ENCODE measurements around the gene PLA2G2D. TPM values are rescaled to one million over a fixed set of nuclear protein-coding genes. Genes with fewer than 3 reads are reported as not detected.

The PLA2G2D gene
- total RNA-seq, 1 experiment from 2014 or later: not detected

DNA sequence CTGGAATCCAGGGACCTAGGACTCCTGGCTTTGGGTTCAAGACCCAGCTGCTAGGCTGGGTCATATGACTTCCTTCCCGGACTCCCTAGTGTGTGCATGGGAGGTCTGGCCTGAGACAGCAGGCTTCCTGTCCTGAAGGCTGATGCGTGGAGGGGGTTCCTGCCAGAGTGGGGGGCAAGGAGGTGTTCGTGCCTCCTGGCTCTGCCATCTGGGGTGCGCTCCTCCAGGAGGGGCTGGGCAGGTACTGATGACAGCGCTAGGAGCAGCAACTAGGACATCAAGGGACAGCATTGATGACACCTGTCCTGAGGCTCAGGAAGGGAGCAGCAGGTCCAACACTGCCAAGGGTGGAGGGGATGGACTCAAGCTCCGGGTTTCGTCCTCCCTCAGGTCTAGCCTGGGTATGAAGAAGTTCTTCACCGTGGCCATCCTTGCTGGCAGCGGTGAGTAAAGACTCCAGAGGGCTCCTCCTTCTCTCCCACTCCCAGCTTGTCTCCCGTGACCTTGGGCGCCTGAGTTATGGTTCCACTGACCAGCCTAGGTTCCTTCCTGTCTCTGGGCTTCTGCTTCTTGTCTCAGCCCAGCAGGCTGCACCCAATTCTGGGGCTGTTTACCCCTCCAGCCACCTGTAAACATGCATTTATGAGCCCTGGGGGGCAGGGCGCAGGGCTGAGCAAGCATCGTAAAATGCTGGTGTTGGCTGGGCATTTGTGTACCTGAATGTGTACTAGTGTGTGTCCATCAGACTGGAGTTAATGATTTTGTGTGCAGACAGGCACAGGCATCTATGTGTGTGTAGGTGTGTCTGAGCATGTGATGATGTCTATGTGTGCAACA is 20.7 kb upstream of the PLA2G2D start:
- no peak overlapping the region for H3K4me3 Mint-ChIP-seq (ENCODE audit: unreplicated experiment)
- no TSS peak for BruUV-seq (replicated peaks)
- TF ChIP-seq, protein P1, sequence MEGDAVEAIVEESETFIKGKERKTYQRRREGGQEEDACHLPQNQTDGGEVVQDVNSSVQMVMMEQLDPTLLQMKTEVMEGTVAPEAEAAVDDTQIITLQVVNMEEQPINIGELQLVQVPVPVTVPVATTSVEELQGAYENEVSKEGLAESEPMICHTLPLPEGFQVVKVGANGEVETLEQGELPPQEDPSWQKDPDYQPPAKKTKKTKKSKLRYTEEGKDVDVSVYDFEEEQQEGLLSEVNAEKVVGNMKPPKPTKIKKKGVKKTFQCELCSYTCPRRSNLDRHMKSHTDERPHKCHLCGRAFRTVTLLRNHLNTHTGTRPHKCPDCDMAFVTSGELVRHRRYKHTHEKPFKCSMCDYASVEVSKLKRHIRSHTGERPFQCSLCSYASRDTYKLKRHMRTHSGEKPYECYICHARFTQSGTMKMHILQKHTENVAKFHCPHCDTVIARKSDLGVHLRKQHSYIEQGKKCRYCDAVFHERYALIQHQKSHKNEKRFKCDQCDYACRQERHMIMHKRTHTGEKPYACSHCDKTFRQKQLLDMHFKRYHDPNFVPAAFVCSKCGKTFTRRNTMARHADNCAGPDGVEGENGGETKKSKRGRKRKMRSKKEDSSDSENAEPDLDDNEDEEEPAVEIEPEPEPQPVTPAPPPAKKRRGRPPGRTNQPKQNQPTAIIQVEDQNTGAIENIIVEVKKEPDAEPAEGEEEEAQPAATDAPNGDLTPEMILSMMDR (IDR thresholded peaks at IDR 0.05; ENCODE audit: unreplicated experiment): no peak
- no peak overlapping the region for H3K27ac Mint-ChIP-seq (ENCODE audit: low read depth, unreplicated experiment)
- CTCF ChIA-PET: no interaction called here
- DNase-seq (ENCODE audit: unreplicated experiment): no peak
- H3K4me1 Mint-ChIP-seq (ENCODE audit: insufficient read depth, unreplicated experiment): no peaks in the 10 kb centered on the region
- no peaks in the 10 kb centered on the region for H3K36me3 Mint-ChIP-seq (ENCODE audit: insufficient read depth, unreplicated experiment)
- H3K9me3 Mint-ChIP-seq (ENCODE audit: unreplicated experiment): no peaks in the 10 kb centered on the region
- POLR2A ChIA-PET: no interaction called here
- intact Hi-C loops (cut with micrococcal nuclease): no loop called here
- no peaks in the 10 kb centered on the region for H3K27me3 Mint-ChIP-seq (ENCODE audit: insufficient read depth, unreplicated experiment)

GRCh38 chr1:20138961-20139550 is 19.7 kb upstream of the PLA2G2D start, which contains the start of gene PLA2G2F:
TSS of gene PLA2G2F (plus strand) at chr1:20139323. CDS start at chr1:20139428, 105 bp downstream.
- H3K9me3 Mint-ChIP-seq (ENCODE audit: unreplicated experiment): peaks cover 3% of the 10 kb centered on the region
- BruUV-seq (replicated peaks): no TSS peak
- intact Hi-C loops (cut with micrococcal nuclease): no loop called here
- TF ChIP-seq, protein P1 (IDR thresholded peaks at IDR 0.05; ENCODE audit: unreplicated experiment): no peak
- CTCF ChIA-PET: no interaction called here
- H3K36me3 Mint-ChIP-seq (ENCODE audit: insufficient read depth, unreplicated experiment): no peaks in the 10 kb centered on the region
- POLR2A ChIA-PET: no interaction called here
- H3K4me1 Mint-ChIP-seq (ENCODE audit: insufficient read depth, unreplicated experiment): peaks cover 3% of the 10 kb centered on the region
- no peak within 1 kb of the TSS for H3K27ac Mint-ChIP-seq (ENCODE audit: low read depth, unreplicated experiment)
- no peak for DNase-seq (ENCODE audit: unreplicated experiment)
- H3K4me3 Mint-ChIP-seq (ENCODE audit: unreplicated experiment): no peak within 1 kb of the TSS
- H3K27me3 Mint-ChIP-seq (ENCODE audit: insufficient read depth, unreplicated experiment): no peaks in the 10 kb centered on the region

DNA sequence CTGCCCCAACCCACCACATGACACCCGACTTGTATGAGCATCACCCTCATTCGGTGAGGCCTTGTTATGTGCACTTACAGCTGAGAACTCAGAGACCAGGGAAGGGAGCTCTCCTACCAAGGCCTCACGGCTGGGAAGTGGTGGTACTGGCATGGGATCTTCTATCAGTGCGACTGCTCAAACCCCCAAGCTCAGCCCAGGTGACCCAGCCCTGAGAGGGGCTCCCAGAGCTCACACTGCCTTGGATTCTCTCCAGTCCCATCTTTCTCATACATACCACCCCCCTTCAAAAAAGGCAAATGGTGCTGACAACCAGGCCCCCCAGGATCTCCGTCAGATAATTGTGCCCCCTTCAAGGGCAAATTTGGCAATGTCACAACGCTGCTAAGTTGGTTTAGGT is 19.0 kb upstream of the PLA2G2D start:
- BruUV-seq (replicated peaks): no TSS peak
- TF ChIP-seq, protein P1 (IDR thresholded peaks at IDR 0.05; ENCODE audit: unreplicated experiment): no peak
- CTCF ChIA-PET: interaction anchor here (0.9 kb wide), 1 partner anchor 37 kb away, joined by 4 read pairs; no protein-coding TSS in a partner anchor
- Mint-ChIP-seq H3K4me1 (ENCODE audit: insufficient read depth, unreplicated experiment) (peaks cover 6% of the 10 kb centered on the region), H3K27ac (ENCODE audit: low read depth, unreplicated experiment) (no peak overlapping the region), H3K9me3 (ENCODE audit: unreplicated experiment) (peaks cover 7% of the 10 kb centered on the region), H3K4me3 (ENCODE audit: unreplicated experiment) (no peak overlapping the region), H3K36me3 (ENCODE audit: insufficient read depth, unreplicated experiment) (no peaks in the 10 kb centered on the region), H3K27me3 (ENCODE audit: insufficient read depth, unreplicated experiment) (no peaks in the 10 kb centered on the region)
- intact Hi-C loops (cut with micrococcal nuclease): no loop called here
- no peak for DNase-seq (ENCODE audit: unreplicated experiment)
- POLR2A ChIA-PET: no interaction called here

DNA sequence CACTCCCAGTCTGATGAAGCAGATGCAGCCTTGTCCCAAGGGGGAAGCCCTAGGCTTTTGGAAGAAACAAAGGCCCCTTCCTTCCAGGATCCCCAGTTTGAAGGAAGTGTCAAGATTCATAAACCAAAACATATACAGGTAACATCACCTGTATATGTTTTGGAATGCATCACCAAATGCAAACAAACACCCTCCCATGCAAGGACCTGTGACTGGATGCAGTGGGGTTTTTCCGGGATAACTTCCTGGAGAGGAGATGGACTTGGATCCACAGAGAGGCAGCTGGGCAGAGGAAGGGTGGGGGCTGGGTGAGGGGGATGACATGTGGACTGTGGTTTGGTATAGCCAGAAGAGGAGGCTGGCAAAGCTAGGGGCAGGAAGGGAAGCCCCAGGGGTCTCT is 18.3 kb upstream of the PLA2G2D start:
- Mint-ChIP-seq H3K4me3 (ENCODE audit: unreplicated experiment) (no peak overlapping the region), H3K4me1 (ENCODE audit: insufficient read depth, unreplicated experiment) (peaks cover 6% of the 10 kb centered on the region), H3K27ac (ENCODE audit: low read depth, unreplicated experiment) (no peak overlapping the region), H3K27me3 (ENCODE audit: insufficient read depth, unreplicated experiment) (no peaks in the 10 kb centered on the region), H3K36me3 (ENCODE audit: insufficient read depth, unreplicated experiment) (no peaks in the 10 kb centered on the region), H3K9me3 (ENCODE audit: unreplicated experiment) (peaks cover 7% of the 10 kb centered on the region)
- intact Hi-C loops (cut with micrococcal nuclease): no loop called here
- DNase-seq (ENCODE audit: unreplicated experiment): no peak
- TF ChIP-seq, protein P1 (IDR thresholded peaks at IDR 0.05; ENCODE audit: unreplicated experiment): no peak
- POLR2A ChIA-PET: no interaction called here
- CTCF ChIA-PET: interaction anchor here (0.9 kb wide), 1 partner anchor 36 kb away, joined by 4 read pairs; no protein-coding TSS in a partner anchor
- BruUV-seq (replicated peaks): no TSS peak

Data from MCF 10A (cell line).